Kasumi-1 (cell line): Measurements from ENCODE around the gene EPS15.

ENCODE experiments used
- DNase-seq, 2 experiments: peaks; one replicate each; lab custom pipeline; 2025; lab: John Stamatoyannopoulos, UW

Gene EPS15

GRCh38 chr1:51314974-51315373 is 204.1 kb downstream of the EPS15 start:
- DNase-seq: no peak

GRCh38 chr1:51313961-51314777 is 204.9 kb downstream of the EPS15 start:
- DNase-seq: peak; percentile 9 to 10

- DNase-seq: peak; percentile 7 to 14
Measured at GRCh38 chr1:51313268-51313852, 205.7 kb downstream of the EPS15 start.

- no peak for DNase-seq
Measured at GRCh38 chr1:51312718-51313117, 206.3 kb downstream of the EPS15 start.

- DNase-seq: no peak
Measured at GRCh38 chr1:51311826-51312225, 207.2 kb downstream of the EPS15 start.

GRCh38 chr1:51310871-51311613 is 208.0 kb downstream of the EPS15 start:
- peak; percentile 22 to 46 for DNase-seq

GRCh38 chr1:51309291-51309690 is 209.8 kb downstream of the EPS15 start:
- DNase-seq: no peak

GRCh38 chr1:51308636-51309035 is 210.4 kb downstream of the EPS15 start:
- no peak for DNase-seq

GRCh38 chr1:51306950-51307349 is 212.1 kb downstream of the EPS15 start:
- no peak for DNase-seq

GRCh38 chr1:51305371-51305823 is 213.7 kb downstream of the EPS15 start:
- DNase-seq: no peak

GRCh38 chr1:51304360-51304759 is 214.7 kb downstream of the EPS15 start:
- DNase-seq: no peak
